HG03108 (cell line): ENCODE data around the gene PABPN1L.

Experiments
- ATAC-seq: cut with Tn5 transposase; IDR thresholded peaks from one replicate; pipeline ENCODE4 v1.9.1; 2021; ENCODE audit warnings: moderate library complexity; ENCODE audit not compliant: unreplicated experiment

PABPN1L gene

GRCh38 chr16:88870608-88871348 is 4.3 kb upstream of the PABPN1L start:
- no peak for ATAC-seq

GRCh38 chr16:88869673-88869980 is 3.2 kb upstream of the PABPN1L start:
- ATAC-seq = no peak

- no peak for ATAC-seq
Observed at GRCh38 chr16:88868974-88869672, 2.7 kb upstream of the PABPN1L start.

GRCh38 chr16:88867581-88868246 is 1.3 kb upstream of the PABPN1L start:
- no peak for ATAC-seq

- ATAC-seq = no peak
Observed at GRCh38 chr16:88865742-88866141, 718 bp downstream of the PABPN1L start.

- no peak for ATAC-seq
Observed at GRCh38 chr16:88865310-88865709, 1.1 kb downstream of the PABPN1L start.

DNA sequence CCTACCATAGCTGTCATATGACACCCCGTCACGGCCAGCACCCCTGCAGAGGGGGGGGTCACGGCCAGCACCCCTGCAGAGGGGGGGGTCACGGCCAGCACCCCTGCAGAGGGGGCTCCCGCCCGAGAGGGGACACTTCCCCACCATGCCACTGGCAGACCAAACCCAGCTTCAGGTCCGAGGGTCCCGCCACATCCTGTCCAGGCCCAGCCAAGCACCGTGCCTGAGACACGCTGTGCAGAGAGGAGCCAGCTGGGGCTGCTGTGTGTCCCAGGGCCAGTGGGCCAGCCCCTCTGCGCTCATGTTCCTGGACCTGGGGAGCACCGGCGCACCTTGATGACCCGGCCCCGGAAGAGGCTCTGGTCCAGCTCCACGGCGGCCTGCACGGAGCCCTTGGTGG is 1.9 kb downstream of the PABPN1L start:
- ATAC-seq = no peak

DNA sequence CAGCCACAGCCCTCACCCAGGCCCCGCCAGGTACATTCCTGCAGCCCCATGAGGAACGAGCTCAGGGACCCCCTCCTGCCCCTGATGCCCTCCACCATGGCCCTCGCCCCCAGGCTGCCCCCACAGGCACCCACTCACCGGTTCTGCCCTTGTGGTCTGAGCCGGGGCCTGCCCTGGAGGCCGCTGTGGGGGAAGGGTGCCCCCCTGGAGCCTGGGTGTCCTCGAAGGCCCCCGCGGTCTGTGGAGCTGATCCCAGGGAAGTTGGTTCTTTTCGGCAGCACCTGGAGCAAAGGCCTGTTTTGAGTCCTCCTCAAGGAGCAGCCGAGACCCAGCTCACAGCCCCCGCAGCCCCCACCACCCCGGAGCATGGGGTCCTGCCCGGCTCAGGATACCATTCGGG is 2.4 kb downstream of the PABPN1L start:
- no peak for ATAC-seq

- ATAC-seq = no peak
Observed at GRCh38 chr16:88863426-88863825, 3.0 kb downstream of the PABPN1L start.

DNA sequence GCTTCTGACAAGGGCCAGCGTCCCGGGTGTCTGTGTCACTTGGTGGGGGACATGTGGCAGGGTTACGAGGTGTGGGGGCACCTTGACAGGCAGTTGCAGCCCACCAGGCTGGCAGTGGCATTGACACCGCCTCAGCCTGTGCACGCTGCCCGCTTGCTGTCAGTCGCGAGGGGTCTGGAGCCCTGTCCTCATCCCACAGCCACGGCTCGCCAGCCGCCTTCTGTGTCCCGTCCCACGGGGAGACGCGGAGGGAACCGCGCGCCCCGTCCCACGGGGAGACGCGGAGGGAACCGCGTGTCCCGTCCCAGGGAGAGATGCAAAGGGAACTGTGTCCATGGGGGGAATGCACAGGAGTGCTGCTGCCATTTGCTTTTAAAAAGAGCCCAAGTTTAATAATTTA is 3.5 kb downstream of the PABPN1L start:
- no peak for ATAC-seq

DNA sequence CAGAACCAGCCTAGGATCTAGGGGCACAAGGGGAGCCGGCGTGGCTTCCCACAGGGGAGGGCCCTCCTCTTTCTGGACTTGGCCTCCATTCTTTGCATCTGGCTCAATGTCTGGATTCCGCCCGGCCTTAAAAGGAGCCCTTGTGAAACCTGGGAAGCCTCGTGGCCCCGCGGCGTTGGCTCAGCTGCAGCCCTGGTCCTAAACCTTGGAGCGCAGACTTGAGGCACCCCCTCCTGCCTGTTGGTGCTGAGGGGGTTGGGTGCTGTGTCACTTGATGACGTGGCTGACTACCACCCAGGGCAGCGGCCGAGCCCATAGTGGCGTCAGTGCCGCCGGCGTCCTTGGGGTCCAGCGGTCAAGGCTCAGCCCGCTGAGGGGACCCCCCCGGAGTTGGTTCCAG is 5.1 kb downstream of the PABPN1L start:
- no peak for ATAC-seq

DNA sequence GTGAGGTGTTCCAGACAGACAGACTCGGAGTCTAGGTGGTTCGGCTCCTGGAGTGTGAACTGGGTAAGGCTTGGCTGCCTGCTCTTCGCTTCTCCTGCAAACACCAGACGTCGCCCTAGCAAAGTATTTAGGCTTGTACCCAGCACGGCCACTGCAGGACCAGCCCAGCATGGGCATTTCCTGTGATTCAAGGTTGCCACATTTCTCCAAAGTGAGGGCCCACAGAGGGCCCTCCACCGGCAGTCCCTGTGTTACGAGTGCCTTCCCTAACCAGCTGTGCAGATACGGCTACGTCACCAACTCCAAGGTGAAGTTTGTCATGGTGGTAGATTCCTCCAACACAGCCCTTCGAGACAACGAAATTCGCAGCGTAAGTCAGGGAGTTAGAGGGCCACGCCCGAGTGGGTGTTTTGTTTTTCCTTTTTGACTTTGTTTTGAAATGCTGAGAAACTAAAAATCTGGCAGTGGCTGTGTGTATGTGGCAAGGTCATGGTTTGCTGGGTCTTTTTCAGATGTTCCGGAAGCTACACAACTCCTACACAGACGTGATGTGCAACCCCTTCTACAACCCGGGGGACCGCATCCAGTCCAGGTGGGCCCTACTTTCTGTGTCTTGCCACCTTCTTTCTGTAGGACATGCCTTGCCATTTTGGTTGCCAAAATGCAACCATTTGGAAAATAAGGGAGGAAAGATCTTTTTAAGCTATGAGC is 6.9 kb downstream of the PABPN1L start:
- ATAC-seq = no peak

- ATAC-seq = peak; percentile 40
Observed at GRCh38 chr16:88857728-88858339, 8.6 kb downstream of the PABPN1L start.

GRCh38 chr16:88856828-88857727 is 9.4 kb downstream of the PABPN1L start, which contains the start of the genes GALNS and TRAPPC2L:
Gene GALNS, minus strand, starts transcription at chr16:88856947. Its CDS starts 70 bp downstream, at chr16:88856877.
Gene TRAPPC2L, plus strand, starts transcription at chr16:88857127. Its CDS starts 24 bp downstream, at chr16:88857151.
- peak; percentile 75 for ATAC-seq

DNA sequence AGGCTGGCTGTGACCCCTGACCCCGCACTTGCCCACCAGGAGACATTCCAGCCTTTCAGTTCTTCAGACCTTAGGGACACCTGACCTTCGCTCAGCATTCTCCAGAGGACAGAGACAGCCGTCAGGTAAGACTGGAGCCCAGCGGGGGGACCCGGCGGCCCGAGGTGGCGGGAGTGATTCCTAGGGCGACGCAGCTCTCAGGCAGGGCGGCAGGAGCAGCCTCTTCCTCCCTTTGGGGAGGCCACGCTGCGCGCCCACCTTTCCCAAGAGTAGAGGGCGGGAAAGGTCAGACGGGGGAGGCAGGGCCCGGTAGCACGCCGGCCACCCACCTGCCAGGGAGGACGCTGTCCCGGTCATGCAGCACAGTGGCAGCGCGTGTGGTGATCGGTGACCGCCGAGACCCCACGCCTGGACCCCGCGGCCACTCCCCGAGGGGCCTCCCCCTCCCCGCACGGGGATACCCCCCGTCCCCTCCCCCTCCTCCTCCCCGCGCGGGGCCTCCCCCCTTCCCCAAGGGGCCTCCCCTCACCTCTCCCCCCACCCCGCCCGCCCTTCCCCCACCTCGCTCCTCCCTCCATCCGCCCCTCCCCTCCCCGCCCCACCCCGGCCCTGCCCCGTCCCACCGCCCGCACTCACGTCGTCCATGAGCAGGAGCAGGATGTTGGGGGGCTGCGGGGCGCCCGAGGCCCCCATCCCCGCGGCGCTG is 10.2 kb downstream of the PABPN1L start:
- no peak for ATAC-seq

- ATAC-seq = no peak
Observed at GRCh38 chr16:88855736-88856121, 10.7 kb downstream of the PABPN1L start.

DNA sequence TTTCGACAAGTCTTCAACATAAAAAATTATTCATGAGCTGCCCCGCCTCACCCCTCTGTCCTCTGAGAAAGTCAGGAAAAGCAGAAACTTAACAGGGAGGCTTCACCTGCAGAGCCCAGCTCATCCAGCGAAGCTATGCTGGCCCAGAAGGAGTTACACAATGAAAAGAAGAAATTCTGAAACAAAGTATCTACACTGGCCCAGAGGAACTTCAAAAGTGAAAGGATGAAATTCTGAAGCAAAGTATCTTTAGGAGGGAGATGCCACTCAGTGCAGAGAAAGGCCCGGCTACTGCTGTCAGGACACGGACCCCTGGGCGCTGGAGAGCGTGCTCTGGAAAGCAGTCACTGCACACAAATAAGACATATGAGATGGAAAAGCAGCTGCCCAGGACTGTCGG is 11.3 kb downstream of the PABPN1L start:
- no peak for ATAC-seq

- ATAC-seq = no peak
Observed at GRCh38 chr16:88854306-88855111, 12.0 kb downstream of the PABPN1L start.
